ENCODE measurements around the gene SYNM.

GRCh38 chr15:99102332-99103235, 2.3 kb upstream of the SYNM start:
- TF ChIP-seq CTCF (IDR thresholded peaks at IDR 0.05) (no peak), POLR2A (IDR thresholded peaks at IDR 0.05) (no peak)

Data from Peyer's patch (tissue), 4 donors.